ENCODE data around the gene C6orf47. TPM values are rescaled to one million over a fixed set of nuclear protein-coding genes. Genes with fewer than 3 reads are reported as not detected.

C6orf47 gene
- total RNA-seq, 4 donors from 2014 or later = 24.5 to 39.6 (median 34.0) TPM

- DNase-seq (ENCODE audit: extremely low spot score) = no peak
- Histone ChIP-seq H3K4me3 (peak overlapping the region in 1 of 4 donors; percentile 81), H3K27ac (replicated peaks in 1 of 4) (peak overlapping the region in 2 of 4 donors; percentile 19 to 90), H3K36me3 (peaks cover 23 to 51% (median 35%) of the 10 kb centered on the region in 4 donors), H3K4me1 (peaks cover 21 to 49% (median 32%) of the 10 kb centered on the region in 4 donors), H3K9me3 (no peaks in the 10 kb centered on the region), H3K27me3 (no peaks in the 10 kb centered on the region)
- no peak for TF ChIP-seq POLR2AphosphoS5 (IDR thresholded peaks at IDR 0.05)
- no peak for TF ChIP-seq CTCF (IDR thresholded peaks at IDR 0.05)
- no peak for TF ChIP-seq POLR2A (IDR thresholded peaks at IDR 0.05; ENCODE audit: low read depth)
- no peak for TF ChIP-seq EP300 (IDR thresholded peaks at IDR 0.05)
- intact Hi-C loops (cut with DNase I) = no loop called here
- WGBS = 91% methylated on average over 5 of the region's 5 CpGs
Measured at GRCh38 chr6:31700740-31701401, 40.3 kb upstream of the C6orf47 start.

GRCh38 chr6:31697555-31697954, 37.0 kb upstream of the C6orf47 start:
- no peak for TF ChIP-seq POLR2AphosphoS5 (IDR thresholded peaks at IDR 0.05)
- TF ChIP-seq POLR2A (IDR thresholded peaks at IDR 0.05; ENCODE audit: low read depth) = no peak
- no peak for TF ChIP-seq EP300 (IDR thresholded peaks at IDR 0.05)
- TF ChIP-seq CTCF (IDR thresholded peaks at IDR 0.05) = no peak
- H3K27ac ChIP-seq (replicated peaks in 1 of 4) = no peak overlapping the region
- intact Hi-C loops (cut with DNase I) = no loop called here
- WGBS = 30% methylated on average over 3 of the region's 3 CpGs
- H3K4me3 ChIP-seq = no peak overlapping the region
- no peaks in the 10 kb centered on the region for H3K9me3 ChIP-seq
- H3K4me1 ChIP-seq = peaks cover 17 to 43% (median 25%) of the 10 kb centered on the region in 4 donors
- H3K27me3 ChIP-seq = no peaks in the 10 kb centered on the region
- DNase-seq (ENCODE audit: extremely low spot score) = no peak
- peaks cover 50 to 84% (median 68%) of the 10 kb centered on the region in 4 donors for H3K36me3 ChIP-seq

- intact Hi-C loops (cut with DNase I) = no loop called here
- WGBS = 81% methylated on average over 6 of the region's 6 CpGs
- Histone ChIP-seq H3K36me3 (peaks cover 54 to 100% (median 91%) of the 10 kb centered on the region in 4 donors), H3K4me1 (peaks cover 0 to 10% (median under 1%) of the 10 kb centered on the region in 4 donors), H3K4me3 (no peak overlapping the region), H3K9me3 (no peaks in the 10 kb centered on the region), H3K27ac (replicated peaks in 1 of 4) (no peak overlapping the region), H3K27me3 (no peaks in the 10 kb centered on the region)
- no peak for DNase-seq (ENCODE audit: extremely low spot score)
- TF ChIP-seq POLR2AphosphoS5 (IDR thresholded peaks at IDR 0.05) = no peak
- TF ChIP-seq EP300 (IDR thresholded peaks at IDR 0.05) = no peak
- TF ChIP-seq CTCF (IDR thresholded peaks at IDR 0.05) = no peak
- TF ChIP-seq POLR2A (IDR thresholded peaks at IDR 0.05; ENCODE audit: low read depth) = no peak
Measured at GRCh38 chr6:31693535-31693934, 33.0 kb upstream of the C6orf47 start.

- Histone ChIP-seq H3K27ac (replicated peaks in 1 of 4) (no peak overlapping the region), H3K27me3 (no peaks in the 10 kb centered on the region), H3K9me3 (no peaks in the 10 kb centered on the region), H3K4me3 (no peak overlapping the region), H3K4me1 (peaks cover 0 to 8% (median 0%) of the 10 kb centered on the region in 4 donors), H3K36me3 (peaks cover 61 to 100% (median 95%) of the 10 kb centered on the region in 4 donors)
- no peak for TF ChIP-seq POLR2A (IDR thresholded peaks at IDR 0.05; ENCODE audit: low read depth)
- TF ChIP-seq CTCF (IDR thresholded peaks at IDR 0.05) = no peak
- TF ChIP-seq POLR2AphosphoS5 (IDR thresholded peaks at IDR 0.05) = no peak
- TF ChIP-seq EP300 (IDR thresholded peaks at IDR 0.05) = no peak
- DNase-seq (ENCODE audit: extremely low spot score) = no peak
- WGBS = 83% methylated on average over 9 of the region's 9 CpGs
- intact Hi-C loops (cut with DNase I) = no loop called here
Measured at GRCh38 chr6:31692886-31693285, 32.3 kb upstream of the C6orf47 start.

Measured in esophagus muscularis mucosa (tissue), 4 donors.